Liver (tissue), 9 donors: ENCODE data around the gene KLK10. TPM values are rescaled to one million over a fixed set of nuclear protein-coding genes. Genes with fewer than 3 reads are reported as not detected.

Experiments used
- DNase-seq: peaks from one replicate; pipeline ENCODE4 v3.0.0-alpha.2; 2017; ENCODE audit warnings: low spot score
- H3K27ac ChIP-seq, 2 donors: one replicate each; pipeline ENCODE4 v1.7.0; 2013; ENCODE audit warnings: inconsistent platforms in 2 of 2, low read length in 2 of 2, control low read depth in 1 of 2, low read depth in 1 of 2, mild to moderate bottlenecking in 1 of 2
- H3K27me3 ChIP-seq, 4 donors: one replicate each; pipeline versions ENCODE4 v1.6.1 to v1.7.0; 2013; ENCODE audit warnings: low read length in 3 of 4, inconsistent platforms in 1 of 4, mild to moderate bottlenecking in 1 of 4, moderate library complexity in 1 of 4; ENCODE audit not compliant: control insufficient read depth in 4 of 4, insufficient read depth in 4 of 4
- H3K36me3 ChIP-seq, 4 donors: one replicate each; pipeline versions ENCODE4 v1.6.1 to v1.7.0; 2013; ENCODE audit warnings: low read length in 3 of 4, mild to moderate bottlenecking in 3 of 4, low read depth in 1 of 4, moderate library complexity in 1 of 4; ENCODE audit not compliant: control insufficient read depth in 4 of 4, insufficient read depth in 3 of 4
- H3K4me1 ChIP-seq, 4 donors: one replicate each; pipeline versions ENCODE4 v1.6.1 to v1.7.0; 2013; ENCODE audit warnings: low read length in 3 of 4, mild to moderate bottlenecking in 3 of 4, moderate library complexity in 1 of 4; ENCODE audit not compliant: control insufficient read depth in 4 of 4, insufficient read depth in 4 of 4
- H3K4me3 ChIP-seq, 3 donors: one replicate each; pipeline versions ENCODE4 v1.6.1 to v1.7.0; 2013; ENCODE audit warnings: low read length in 3 of 3, control low read depth in 1 of 3, low read depth in 1 of 3, mild to moderate bottlenecking in 1 of 3
- H3K9ac ChIP-seq, 2 donors: one replicate each; pipeline ENCODE4 v1.7.0; 2013; ENCODE audit warnings: low read length in 2 of 2, mild to moderate bottlenecking in 2 of 2, moderate library complexity in 2 of 2, control low read depth in 1 of 2, low read depth in 1 of 2
- H3K9me3 ChIP-seq, 4 donors: one replicate each; pipeline versions ENCODE4 v1.6.1 to v1.7.0; 2013; ENCODE audit warnings: low read length in 3 of 4; ENCODE audit not compliant: control insufficient read depth in 4 of 4
- EGR1 ChIP-seq, 2 donors: IDR thresholded peaks; 2 replicates each; pipeline ENCODE4 v1.6.1; 2016 to 2018; ENCODE audit warnings: antibody characterized with exemption in 2 of 2, low read depth in 2 of 2
- FOXA1 ChIP-seq: IDR thresholded peaks from 2 replicates; pipeline ENCODE4 v1.6.1; 2016; ENCODE audit warnings: antibody characterized with exemption
- FOXA2 ChIP-seq: IDR thresholded peaks from 2 replicates; pipeline ENCODE4 v1.6.1; 2016; ENCODE audit warnings: antibody characterized with exemption
- JUND ChIP-seq, 2 donors: IDR thresholded peaks; 2 replicates each; pipeline ENCODE4 v1.6.1; 2016; ENCODE audit warnings: antibody characterized with exemption in 2 of 2
- NR2F2 ChIP-seq: IDR thresholded peaks from 2 replicates; pipeline ENCODE4 v1.6.1; 2016; ENCODE audit warnings: antibody characterized with exemption
- RAD21 ChIP-seq, 2 donors: IDR thresholded peaks; 2 replicates each; pipeline ENCODE4 v1.6.1; 2016; ENCODE audit warnings: antibody characterized with exemption in 2 of 2, mild to moderate bottlenecking in 2 of 2
- RXRA ChIP-seq, 2 donors: IDR thresholded peaks; 2 replicates each; pipeline ENCODE4 v1.6.1; 2017 to 2018; ENCODE audit warnings: antibody characterized with exemption in 2 of 2, mild to moderate bottlenecking in 1 of 2
- SP1 ChIP-seq: IDR thresholded peaks from 2 replicates; pipeline ENCODE4 v1.6.1; 2018; ENCODE audit warnings: antibody characterized with exemption, mild to moderate bottlenecking
- YY1 ChIP-seq: IDR thresholded peaks from 2 replicates; pipeline ENCODE4 v1.6.1; 2016; ENCODE audit warnings: antibody characterized with exemption, mild to moderate bottlenecking
- WGBS: extraction: QIAGEN DNeasy Blood & Tissue Kit; methylation state at CpG from one replicate; pipeline ENCODE4 v1.1.7; 2013; 5-methylcytosine and 5-hydroxymethylcytosine counted together
- polyA plus RNA-seq, 2 donors: library from polyadenylated mRNA; stranded (reverse) in 1 of 2; unstranded in 1 of 2; fragments of 200-250 nt in 1 of 2; fragments of >200 nt in 1 of 2; fragmentation: Nextera tagmentation in 1 of 2; extraction: Ambion mirVana in 1 of 2; gene quantifications; one replicate each; pipeline versions ENCODE4 v1.2.1 to v1.2.3, GENCODE V29; 2013 to 2015
- total RNA-seq, 2 donors: library from RNA; depleted of rRNA; stranded (reverse); fragments of >200 nt; gene quantifications; one replicate each; pipeline ENCODE4 v1.2.3, GENCODE V29; 2014
- TF ChIP-seq, protein P1 (sequence below): IDR thresholded peaks from 2 replicates; pipeline ENCODE4 v1.6.1; 2016; ENCODE audit warnings: antibody characterized with exemption, mild to moderate bottlenecking
- TF ChIP-seq, protein P2 (sequence below): IDR thresholded peaks from 2 replicates; pipeline ENCODE4 v1.6.1; 2016; ENCODE audit warnings: antibody characterized with exemption
- TF ChIP-seq, protein P3 (sequence below): IDR thresholded peaks from 2 replicates; pipeline ENCODE4 v1.6.1; 2016; ENCODE audit warnings: antibody characterized with exemption
- TF ChIP-seq, protein P4 (sequence below): fragments of 150-350 bp; IDR thresholded peaks from 2 replicates; pipeline ENCODE4 v1.5.1; 2017; ENCODE audit warnings: improper control_type of control experiment, low read depth, low read length; ENCODE audit not compliant: missing input control
- donor health status: healthy.
- donor health status: healthy.
- donor health status: healthy.
- donor health status: healthy.
- donor health status: healthy.

KLK10 gene
- total and polyA plus RNA-seq, 4 donors, result 0.06 TPM; not detected in 3

DNA sequence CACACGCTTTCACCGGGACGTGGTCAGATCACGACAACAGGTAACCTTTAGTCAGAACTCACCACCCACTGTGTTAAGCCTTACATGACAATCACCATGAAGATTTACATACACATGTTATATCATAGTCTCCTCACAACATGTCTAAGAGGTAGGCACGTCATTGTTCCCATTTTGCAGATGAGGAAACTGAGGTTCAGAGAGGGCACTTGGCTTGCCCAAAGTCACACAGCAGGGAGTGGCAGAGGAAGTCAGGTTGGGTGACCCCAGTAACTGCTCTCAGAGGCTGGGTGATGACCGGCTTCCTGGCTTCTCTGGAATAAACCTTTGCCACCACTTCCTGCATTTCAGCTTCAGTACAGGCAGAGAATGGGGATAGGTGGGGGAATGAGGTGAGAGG lies 5.3 kb downstream of the KLK10 start (continued):
- TF ChIP-seq, protein P1, sequence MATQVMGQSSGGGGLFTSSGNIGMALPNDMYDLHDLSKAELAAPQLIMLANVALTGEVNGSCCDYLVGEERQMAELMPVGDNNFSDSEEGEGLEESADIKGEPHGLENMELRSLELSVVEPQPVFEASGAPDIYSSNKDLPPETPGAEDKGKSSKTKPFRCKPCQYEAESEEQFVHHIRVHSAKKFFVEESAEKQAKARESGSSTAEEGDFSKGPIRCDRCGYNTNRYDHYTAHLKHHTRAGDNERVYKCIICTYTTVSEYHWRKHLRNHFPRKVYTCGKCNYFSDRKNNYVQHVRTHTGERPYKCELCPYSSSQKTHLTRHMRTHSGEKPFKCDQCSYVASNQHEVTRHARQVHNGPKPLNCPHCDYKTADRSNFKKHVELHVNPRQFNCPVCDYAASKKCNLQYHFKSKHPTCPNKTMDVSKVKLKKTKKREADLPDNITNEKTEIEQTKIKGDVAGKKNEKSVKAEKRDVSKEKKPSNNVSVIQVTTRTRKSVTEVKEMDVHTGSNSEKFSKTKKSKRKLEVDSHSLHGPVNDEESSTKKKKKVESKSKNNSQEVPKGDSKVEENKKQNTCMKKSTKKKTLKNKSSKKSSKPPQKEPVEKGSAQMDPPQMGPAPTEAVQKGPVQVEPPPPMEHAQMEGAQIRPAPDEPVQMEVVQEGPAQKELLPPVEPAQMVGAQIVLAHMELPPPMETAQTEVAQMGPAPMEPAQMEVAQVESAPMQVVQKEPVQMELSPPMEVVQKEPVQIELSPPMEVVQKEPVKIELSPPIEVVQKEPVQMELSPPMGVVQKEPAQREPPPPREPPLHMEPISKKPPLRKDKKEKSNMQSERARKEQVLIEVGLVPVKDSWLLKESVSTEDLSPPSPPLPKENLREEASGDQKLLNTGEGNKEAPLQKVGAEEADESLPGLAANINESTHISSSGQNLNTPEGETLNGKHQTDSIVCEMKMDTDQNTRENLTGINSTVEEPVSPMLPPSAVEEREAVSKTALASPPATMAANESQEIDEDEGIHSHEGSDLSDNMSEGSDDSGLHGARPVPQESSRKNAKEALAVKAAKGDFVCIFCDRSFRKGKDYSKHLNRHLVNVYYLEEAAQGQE, result no peak
- TF ChIP-seq EGR1 (IDR thresholded peaks at IDR 0.05; ENCODE audit: low read depth in 2 of 2) (no peak), JUND (IDR thresholded peaks at IDR 0.05) (no peak), NR2F2 (no peak)
- TF ChIP-seq, protein P2, sequence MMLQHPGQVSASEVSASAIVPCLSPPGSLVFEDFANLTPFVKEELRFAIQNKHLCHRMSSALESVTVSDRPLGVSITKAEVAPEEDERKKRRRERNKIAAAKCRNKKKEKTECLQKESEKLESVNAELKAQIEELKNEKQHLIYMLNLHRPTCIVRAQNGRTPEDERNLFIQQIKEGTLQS, result no peak
- TF ChIP-seq, protein P3, sequence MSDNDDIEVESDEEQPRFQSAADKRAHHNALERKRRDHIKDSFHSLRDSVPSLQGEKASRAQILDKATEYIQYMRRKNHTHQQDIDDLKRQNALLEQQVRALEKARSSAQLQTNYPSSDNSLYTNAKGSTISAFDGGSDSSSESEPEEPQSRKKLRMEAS, result no peak

DNA sequence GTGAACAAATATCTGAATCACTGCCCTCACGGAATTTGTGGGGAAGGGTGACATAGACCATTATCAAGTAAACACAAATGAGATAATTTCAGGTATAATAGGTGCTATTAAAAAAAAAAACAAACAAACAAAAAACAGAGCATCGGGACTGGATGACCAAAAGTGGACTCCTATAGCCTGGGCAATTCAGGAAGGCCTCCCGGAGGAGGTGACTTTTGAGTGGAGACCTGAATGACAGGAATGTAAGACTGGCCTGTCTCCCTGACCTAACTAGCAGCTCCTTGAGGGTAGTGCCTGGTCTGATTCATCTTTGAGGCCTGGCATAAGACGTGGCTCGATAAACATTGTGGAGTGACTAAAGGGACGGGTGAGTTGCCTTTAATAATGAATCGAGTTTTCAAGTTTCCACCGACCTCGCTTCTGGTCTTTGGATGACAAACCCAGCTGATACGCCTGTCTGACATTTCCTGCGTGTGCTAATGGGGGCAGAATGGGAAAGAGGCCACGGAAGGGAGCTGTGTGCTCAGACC lies 6.8 kb downstream of the KLK10 start:
- Histone ChIP-seq H3K9me3 (no peaks in the 10 kb centered on the region), H3K4me3 (no peak overlapping the region), H3K27me3 (peaks cover 0 to 4% (median under 1%) of the 10 kb centered on the region in 4 donors), H3K9ac (no peak overlapping the region), H3K36me3 (no peaks in the 10 kb centered on the region), H3K4me1 (peaks cover 0 to 7% (median 0%) of the 10 kb centered on the region in 4 donors), H3K27ac (no peak overlapping the region)
- 66% methylated on average over 12 of the region's 12 CpGs for WGBS
- no peak for DNase-seq
- TF ChIP-seq FOXA2 (no peak), SP1 (no peak), YY1 (no peak), JUND (IDR thresholded peaks at IDR 0.05) (no peak), RAD21 (IDR thresholded peaks at IDR 0.05) (no peak), NR2F2 (no peak), FOXA1 (no peak), RXRA (IDR thresholded peaks at IDR 0.05) (no peak)
- TF ChIP-seq, protein P2, result no peak
- TF ChIP-seq, protein P4, sequence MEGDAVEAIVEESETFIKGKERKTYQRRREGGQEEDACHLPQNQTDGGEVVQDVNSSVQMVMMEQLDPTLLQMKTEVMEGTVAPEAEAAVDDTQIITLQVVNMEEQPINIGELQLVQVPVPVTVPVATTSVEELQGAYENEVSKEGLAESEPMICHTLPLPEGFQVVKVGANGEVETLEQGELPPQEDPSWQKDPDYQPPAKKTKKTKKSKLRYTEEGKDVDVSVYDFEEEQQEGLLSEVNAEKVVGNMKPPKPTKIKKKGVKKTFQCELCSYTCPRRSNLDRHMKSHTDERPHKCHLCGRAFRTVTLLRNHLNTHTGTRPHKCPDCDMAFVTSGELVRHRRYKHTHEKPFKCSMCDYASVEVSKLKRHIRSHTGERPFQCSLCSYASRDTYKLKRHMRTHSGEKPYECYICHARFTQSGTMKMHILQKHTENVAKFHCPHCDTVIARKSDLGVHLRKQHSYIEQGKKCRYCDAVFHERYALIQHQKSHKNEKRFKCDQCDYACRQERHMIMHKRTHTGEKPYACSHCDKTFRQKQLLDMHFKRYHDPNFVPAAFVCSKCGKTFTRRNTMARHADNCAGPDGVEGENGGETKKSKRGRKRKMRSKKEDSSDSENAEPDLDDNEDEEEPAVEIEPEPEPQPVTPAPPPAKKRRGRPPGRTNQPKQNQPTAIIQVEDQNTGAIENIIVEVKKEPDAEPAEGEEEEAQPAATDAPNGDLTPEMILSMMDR, result no peak
- TF ChIP-seq, protein P1, result no peak
